Mucosa of rectum (tissue), 2 donors: ENCODE data around the gene SAPCD2.

ENCODE experiments used
- H3K27ac ChIP-seq, 2 donors: one replicate each; pipeline ENCODE4 v1.7.0; 2013; ENCODE audit warnings: inconsistent platforms in 2 of 2, low read depth in 2 of 2, low read length in 2 of 2
- H3K27me3 ChIP-seq, 2 donors: one replicate each; pipeline ENCODE4 v1.7.0; 2013; ENCODE audit warnings: low read length in 2 of 2; ENCODE audit not compliant: control insufficient read depth in 2 of 2, insufficient read depth in 2 of 2
- H3K36me3 ChIP-seq, 2 donors: one replicate each; pipeline ENCODE4 v1.7.0; 2013; ENCODE audit warnings: low read length in 2 of 2; ENCODE audit not compliant: control insufficient read depth in 2 of 2, insufficient read depth in 2 of 2
- H3K4me1 ChIP-seq, 2 donors: one replicate each; pipeline ENCODE4 v1.7.0; 2013; ENCODE audit warnings: low read length in 2 of 2, mild to moderate bottlenecking in 1 of 2; ENCODE audit not compliant: control insufficient read depth in 2 of 2, insufficient read depth in 2 of 2
- H3K4me3 ChIP-seq, 2 donors: one replicate each; pipeline ENCODE4 v1.7.0; 2013; ENCODE audit warnings: low read length in 2 of 2
- H3K9ac ChIP-seq, 2 donors: one replicate each; pipeline ENCODE4 v1.7.0; 2013; ENCODE audit warnings: low read length in 2 of 2, low read depth in 1 of 2, mild to moderate bottlenecking in 1 of 2
- H3K9me3 ChIP-seq, 2 donors: one replicate each; pipeline ENCODE4 v1.7.0; 2013; ENCODE audit warnings: low read length in 2 of 2; ENCODE audit not compliant: control insufficient read depth in 2 of 2
- donor health status: healthy.
- donor health status: Normal muscosa, but diverticular disease.

Gene SAPCD2

GRCh38 chr9:137070906-137071275 is 534 bp upstream of the SAPCD2 start:
- H3K9me3 ChIP-seq = no peaks in the 10 kb centered on the region
- peak overlapping the region; percentile 41 to 46 for H3K9ac ChIP-seq
- peaks cover 29 to 31% of the 10 kb centered on the region in 2 donors for H3K4me1 ChIP-seq
- peak overlapping the region; percentile 57 to 71 for H3K27ac ChIP-seq
- peak overlapping the region; percentile 23 to 57 for H3K4me3 ChIP-seq
- H3K27me3 ChIP-seq = peaks cover 0 to 3% of the 10 kb centered on the region in 2 donors
- H3K36me3 ChIP-seq = no peaks in the 10 kb centered on the region

- H3K9ac ChIP-seq = peak overlapping the region in 1 of 2 donors; percentile 53
- H3K27me3 ChIP-seq = peaks cover 0 to 3% of the 10 kb centered on the region in 2 donors
- peak overlapping the region; percentile 50 for H3K4me3 ChIP-seq
- H3K4me1 ChIP-seq = peaks cover 29 to 31% of the 10 kb centered on the region in 2 donors
- H3K9me3 ChIP-seq = no peaks in the 10 kb centered on the region
- no peak overlapping the region for H3K27ac ChIP-seq
- H3K36me3 ChIP-seq = no peaks in the 10 kb centered on the region
These were observed 757 bp downstream of the SAPCD2 start for GRCh38 chr9:137069508-137070091.

DNA sequence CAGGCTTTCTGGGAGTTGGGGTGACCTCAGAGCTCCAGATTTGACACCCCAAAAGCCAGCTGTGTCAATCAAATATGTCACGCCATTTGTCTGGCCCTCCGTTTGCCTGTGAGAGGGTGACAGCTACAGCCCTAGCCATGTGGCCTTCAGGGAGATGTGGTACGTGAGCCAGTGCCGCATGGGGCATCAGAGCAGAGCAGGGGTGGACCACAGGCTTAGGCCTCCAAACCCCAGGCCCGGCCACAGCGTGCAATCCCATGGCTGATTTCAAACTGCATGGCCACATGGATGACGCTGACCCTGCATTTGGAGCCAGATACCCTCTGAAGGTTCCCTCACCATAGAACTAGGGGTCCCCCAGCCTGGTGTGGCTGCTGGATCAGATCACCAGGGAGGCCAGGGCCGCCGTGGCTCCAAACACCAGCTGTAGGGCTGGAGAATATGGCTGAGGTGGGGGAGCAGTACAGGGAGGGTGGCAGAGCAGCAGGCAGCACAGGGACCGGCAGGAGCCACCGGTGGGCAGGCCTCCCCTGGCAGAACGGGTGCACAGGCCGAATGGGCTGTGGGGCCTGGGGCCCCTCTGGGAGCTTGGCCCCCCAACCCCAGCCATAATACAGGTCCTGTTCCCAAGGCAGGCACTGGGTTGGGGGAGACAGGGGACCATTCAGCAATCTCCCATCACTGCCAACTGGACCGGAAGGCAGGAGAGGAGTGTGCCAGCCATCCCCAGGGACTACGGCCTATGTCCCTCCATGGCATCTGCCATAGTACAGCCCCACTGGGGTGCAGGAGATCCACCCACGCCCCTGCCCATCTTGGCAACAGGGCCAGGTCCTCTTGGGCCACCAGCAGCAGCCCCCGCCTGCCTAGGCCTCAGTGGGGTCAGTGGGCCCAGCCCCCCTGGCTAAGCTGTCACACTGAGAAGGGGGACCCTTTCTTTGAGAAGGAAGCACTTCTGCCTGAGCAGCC is 1.5 kb downstream of the SAPCD2 start:
- Histone ChIP-seq H3K36me3 (no peaks in the 10 kb centered on the region), H3K4me1 (peaks cover 27 to 28% of the 10 kb centered on the region in 2 donors), H3K9ac (peak overlapping the region in 1 of 2 donors; percentile 53), H3K27ac (no peak overlapping the region), H3K27me3 (peaks cover 0 to 3% of the 10 kb centered on the region in 2 donors), H3K9me3 (no peaks in the 10 kb centered on the region), H3K4me3 (peak overlapping the region; percentile 50)

GRCh38 chr9:137067860-137068538 is 2.4 kb downstream of the SAPCD2 start:
- no peaks in the 10 kb centered on the region for H3K9me3 ChIP-seq
- H3K27ac ChIP-seq = peak overlapping the region in 1 of 2 donors; percentile 60
- peak overlapping the region in 1 of 2 donors; percentile 52 for H3K9ac ChIP-seq
- no peak overlapping the region for H3K4me3 ChIP-seq
- H3K36me3 ChIP-seq = no peaks in the 10 kb centered on the region
- H3K4me1 ChIP-seq = peaks cover 22 to 28% of the 10 kb centered on the region in 2 donors
- H3K27me3 ChIP-seq = peaks cover 0 to 3% of the 10 kb centered on the region in 2 donors

- peaks cover 22 to 27% of the 10 kb centered on the region in 2 donors for H3K4me1 ChIP-seq
- H3K9ac ChIP-seq = no peak overlapping the region
- peaks cover 0 to 3% of the 10 kb centered on the region in 2 donors for H3K27me3 ChIP-seq
- no peak overlapping the region for H3K4me3 ChIP-seq
- H3K27ac ChIP-seq = no peak overlapping the region
- no peaks in the 10 kb centered on the region for H3K36me3 ChIP-seq
- no peaks in the 10 kb centered on the region for H3K9me3 ChIP-seq
These were observed 4.1 kb downstream of the SAPCD2 start for GRCh38 chr9:137066096-137066861.

DNA sequence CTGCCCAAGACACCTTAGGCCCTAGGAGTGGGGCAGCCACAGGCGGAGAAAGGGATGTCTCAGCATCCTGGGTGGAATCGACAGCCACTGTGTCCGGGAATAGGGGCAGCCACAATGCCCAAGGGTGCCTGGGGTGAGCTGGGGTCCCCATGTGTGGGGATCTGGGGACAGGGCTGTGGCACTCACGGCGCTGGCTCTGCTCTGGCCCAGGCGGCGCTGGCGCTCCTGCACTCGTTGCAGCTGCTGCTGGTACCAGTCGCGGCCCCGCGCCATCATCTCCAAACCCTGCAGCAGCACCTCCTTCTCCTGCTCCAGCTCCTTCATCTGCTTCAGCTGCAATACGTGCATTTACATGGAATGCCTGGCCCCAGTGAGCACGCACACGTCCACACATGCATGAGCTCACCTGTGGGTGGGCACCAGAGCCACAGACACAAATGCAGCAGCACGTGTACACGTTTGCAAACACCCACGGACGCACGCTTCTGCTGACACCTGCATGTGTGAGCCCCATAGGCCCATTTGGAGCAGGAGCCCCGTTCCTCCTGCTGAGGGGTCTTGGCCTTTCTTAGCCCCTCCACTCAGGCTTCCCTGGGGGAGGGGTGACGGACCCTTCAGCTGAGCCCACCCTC is 4.9 kb downstream of the SAPCD2 start:
- Histone ChIP-seq H3K9me3 (no peaks in the 10 kb centered on the region), H3K9ac (no peak overlapping the region), H3K4me3 (no peak overlapping the region), H3K4me1 (peaks cover 16 to 20% of the 10 kb centered on the region in 2 donors), H3K36me3 (no peaks in the 10 kb centered on the region), H3K27ac (no peak overlapping the region), H3K27me3 (peaks cover 0 to 3% of the 10 kb centered on the region in 2 donors)

DNA sequence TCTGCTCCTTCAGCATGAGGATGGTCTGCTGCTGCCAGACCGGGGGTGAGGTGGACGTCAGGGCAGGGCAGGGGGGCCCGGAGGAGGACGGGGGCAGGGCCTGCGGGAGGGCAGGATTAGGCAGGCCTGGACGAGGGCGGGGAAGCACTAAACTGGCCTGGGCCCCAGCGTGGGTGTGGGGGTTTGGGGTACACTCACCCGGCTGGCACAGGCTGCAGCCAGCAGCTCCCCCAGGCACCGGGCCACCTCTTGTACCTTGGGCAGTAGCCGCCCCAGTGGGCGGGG is 5.5 kb downstream of the SAPCD2 start:
- no peaks in the 10 kb centered on the region for H3K9me3 ChIP-seq
- no peaks in the 10 kb centered on the region for H3K36me3 ChIP-seq
- H3K9ac ChIP-seq = no peak overlapping the region
- H3K27ac ChIP-seq = no peak overlapping the region
- peaks cover 16 to 20% of the 10 kb centered on the region in 2 donors for H3K4me1 ChIP-seq
- H3K4me3 ChIP-seq = no peak overlapping the region
- H3K27me3 ChIP-seq = peaks cover 0 to 3% of the 10 kb centered on the region in 2 donors

GRCh38 chr9:137064027-137064879 is 6.1 kb downstream of the SAPCD2 start:
- Histone ChIP-seq H3K4me3 (no peak overlapping the region), H3K4me1 (peaks cover 12 to 15% of the 10 kb centered on the region in 2 donors), H3K9me3 (no peaks in the 10 kb centered on the region), H3K27me3 (peaks cover 0 to 3% of the 10 kb centered on the region in 2 donors), H3K36me3 (no peaks in the 10 kb centered on the region), H3K27ac (no peak overlapping the region), H3K9ac (no peak overlapping the region)
